H1 (cell line): ENCODE measurements around the gene CATSPERD. TPM values are rescaled to one million over a fixed set of nuclear protein-coding genes. Genes with fewer than 3 reads are reported as not detected.
"Not testable (repeated sequence)": the region's sequence is repeated elsewhere in the genome, so short reads cannot be mapped to it uniquely, and the experiment has no call there.

ENCODE experiments used
- CTCF ChIA-PET: fragments of 300-600 bp; sonication (Branson Sonifier 250); formaldehyde crosslinking; loops from one replicate; lab custom pipeline; 2021; ENCODE audit not compliant: partially characterized antibody; lab: Charles Lee
- POLR2A ChIA-PET: fragments of 300-600 bp; sonication (Branson Sonifier 250); formaldehyde crosslinking; loops from one replicate; lab custom pipeline; 2021; ENCODE audit warnings: inconsistent platforms; ENCODE audit not compliant: partially characterized antibody; lab: Charles Lee
- DNase-seq, 2 experiments: peaks; one replicate each; pipeline versions ENCODE4 v3.0.0 to v3.0.0-alpha.2; 2010 to 2022; ENCODE audit warnings: low spot score in 2 of 2, low read depth in 1 of 2, mixed read lengths in 1 of 2
- FAIRE-seq: peaks from 2 replicates; lab custom pipeline; 2011; peaks lifted over from hg19 to GRCh38; lab: Jason Lieb, UNC
- H2AFZ ChIP-seq: 2 replicates; pipeline ENCODE4 v1.8.1; 2012; ENCODE audit warnings: low read length, inconsistent platforms
- H2AK5ac ChIP-seq: 2 replicates; pipeline ENCODE4 v1.6.1; 2013; ENCODE audit warnings: low read depth, low read length
- H2BK120ac ChIP-seq: replicated peaks from 2 replicates; pipeline ENCODE3; 2013; ENCODE audit warnings: low read depth, low read length, inconsistent platforms
- H2BK12ac ChIP-seq: 2 replicates; pipeline ENCODE4 v1.6.1; 2013; ENCODE audit warnings: low read depth, low read length
- H2BK15ac ChIP-seq: 2 replicates; pipeline ENCODE4 v1.6.1; 2013; ENCODE audit warnings: low read length
- H2BK20ac ChIP-seq: 2 replicates; pipeline ENCODE4 v1.6.1; 2013; ENCODE audit warnings: low read length
- H2BK5ac ChIP-seq: 2 replicates; pipeline ENCODE4 v1.6.1; 2013; ENCODE audit warnings: low read depth, low read length
- H3K14ac ChIP-seq: 2 replicates; pipeline ENCODE4 v1.6.1; 2013; ENCODE audit warnings: inconsistent platforms; ENCODE audit not compliant: insufficient read length
- H3K18ac ChIP-seq: 2 replicates; pipeline ENCODE4 v1.6.1; 2013; ENCODE audit warnings: low read length; ENCODE audit errors: extremely low read depth
- H3K23ac ChIP-seq: 2 replicates; pipeline ENCODE4 v1.6.1; 2013; ENCODE audit warnings: inconsistent platforms; ENCODE audit not compliant: insufficient read length
- H3K23me2 ChIP-seq: 2 replicates; pipeline ENCODE4 v1.6.1; 2013; ENCODE audit warnings: low read depth, low read length
- H3K27ac ChIP-seq: 2 replicates; pipeline ENCODE4 v1.6.1; 2011; ENCODE audit warnings: low read depth, low read length, inconsistent platforms
- H3K27me3 ChIP-seq, 4 experiments: replicated peaks in 1 of 4; 1 replicate in 1 of 4; 2 replicates in 3 of 4; pipeline versions ENCODE4 v1.6.1 to v1.8.1; 2011 to 2013; ENCODE audit warnings: low read length in 3 of 4, mild to moderate bottlenecking in 3 of 4, inconsistent platforms in 2 of 4, mixed read lengths in 2 of 4, moderate library complexity in 1 of 4; ENCODE audit not compliant: control insufficient read depth in 3 of 4, insufficient read depth in 3 of 4; ENCODE audit errors: extremely low read depth in 1 of 4
- H3K36me3 ChIP-seq, 4 experiments: 2 replicates each; pipeline versions ENCODE4 v1.6.1 to v1.8.1; 2011 to 2013; ENCODE audit warnings: mild to moderate bottlenecking in 4 of 4, low read length in 3 of 4, moderate library complexity in 2 of 4, control low read depth in 1 of 4, inconsistent platforms in 1 of 4; ENCODE audit not compliant: insufficient read depth in 4 of 4, control insufficient read depth in 2 of 4
- H3K4ac ChIP-seq: replicated peaks from 2 replicates; pipeline ENCODE3; 2013; ENCODE audit warnings: low read length, low read depth, mixed read lengths, inconsistent platforms; ENCODE audit not compliant: insufficient read length
- H3K4me1 ChIP-seq, 4 experiments: replicated peaks in 1 of 4; 1 replicate in 1 of 4; 2 replicates in 3 of 4; pipeline versions ENCODE4 v1.6.1 to v1.8.1; 2011 to 2013; ENCODE audit warnings: low read length in 3 of 4, inconsistent platforms in 2 of 4, mixed read lengths in 1 of 4; ENCODE audit not compliant: insufficient read depth in 4 of 4, control insufficient read depth in 3 of 4
- H3K4me2 ChIP-seq, 2 experiments: 2 replicates each; pipeline versions ENCODE4 v1.6.1 to v1.8.1; 2011 to 2013; ENCODE audit warnings: low read depth in 2 of 2, low read length in 2 of 2, control low read depth in 1 of 2, inconsistent platforms in 1 of 2, mild to moderate bottlenecking in 1 of 2; ENCODE audit not compliant: insufficient read depth in 1 of 2
- H3K4me3 ChIP-seq, 4 experiments: fragments of 200-600, 300-600 bp in 1 of 4; sonication (generic), shearing (Covaris generic), sonication (Bioruptor Twin) in 1 of 4; 2 replicates each; pipeline versions ENCODE4 v1.5.1 to v1.8.1; 2011 to 2016; ENCODE audit warnings: low read length in 4 of 4, low read depth in 3 of 4, control low read depth in 2 of 4, inconsistent platforms in 2 of 4, mild to moderate bottlenecking in 2 of 4, mixed read lengths in 1 of 4, moderate library complexity in 1 of 4; ENCODE audit not compliant: insufficient read depth in 2 of 4; ENCODE audit errors: extremely low read depth in 1 of 4
- H3K56ac ChIP-seq: replicated peaks from 2 replicates; pipeline ENCODE3; 2013; ENCODE audit warnings: low read depth, mild to moderate bottlenecking, mixed read lengths, low read length, inconsistent platforms; ENCODE audit not compliant: insufficient read length
- H3K79me1 ChIP-seq: 2 replicates; pipeline ENCODE4 v1.6.1; 2013; ENCODE audit warnings: low read depth, low read length, control low read depth
- H3K79me2 ChIP-seq, 2 experiments: 2 replicates each; pipeline versions ENCODE4 v1.6.1 to v1.8.1; 2012 to 2013; ENCODE audit warnings: low read length in 2 of 2, mild to moderate bottlenecking in 2 of 2, inconsistent platforms in 1 of 2; ENCODE audit not compliant: insufficient read depth in 2 of 2, control insufficient read depth in 1 of 2
- H3K9ac ChIP-seq, 4 experiments: replicated peaks in 1 of 4; 1 replicate in 1 of 4; 2 replicates in 3 of 4; pipeline versions ENCODE4 v1.6.1 to v1.8.1; 2011 to 2013; ENCODE audit warnings: low read depth in 3 of 4, low read length in 3 of 4, control low read depth in 2 of 4, mild to moderate bottlenecking in 2 of 4, moderate library complexity in 2 of 4, inconsistent platforms in 1 of 4; ENCODE audit errors: extremely low read depth in 1 of 4
- H3K9me3 ChIP-seq, 2 experiments: 2 replicates each; pipeline versions ENCODE4 v1.6.1 to v1.8.1; 2012 to 2013; ENCODE audit warnings: mild to moderate bottlenecking in 2 of 2, moderate library complexity in 2 of 2, control low read depth in 1 of 2, inconsistent platforms in 1 of 2, low read depth in 1 of 2, low read length in 1 of 2, mixed read lengths in 1 of 2; ENCODE audit not compliant: insufficient read depth in 2 of 2
- H4K20me1 ChIP-seq, 2 experiments: replicated peaks in 1 of 2; 2 replicates each; pipeline versions ENCODE3 to v1.8.1; 2011 to 2013; ENCODE audit warnings: inconsistent platforms in 2 of 2, low read length in 2 of 2, mild to moderate bottlenecking in 1 of 2; ENCODE audit not compliant: insufficient read depth in 2 of 2, control insufficient read depth in 1 of 2
- H4K5ac ChIP-seq: 2 replicates; pipeline ENCODE4 v1.6.1; 2013; ENCODE audit warnings: low read length, low read depth, mixed read lengths, inconsistent platforms; ENCODE audit not compliant: insufficient read length
- H4K8ac ChIP-seq: 2 replicates; pipeline ENCODE4 v1.8.0; 2013; ENCODE audit warnings: mild to moderate bottlenecking, moderate library complexity, low read length, inconsistent platforms; ENCODE audit not compliant: insufficient read depth; ENCODE audit errors: extremely low read depth
- H4K91ac ChIP-seq: replicated peaks from 2 replicates; pipeline ENCODE3; 2013; ENCODE audit warnings: low read length, mixed read lengths, inconsistent platforms; ENCODE audit not compliant: insufficient read length
- CBX5 ChIP-seq: fragments of 300-800, 300-1000 bp; sonication (generic); IDR thresholded peaks from 2 replicates; pipeline ENCODE4 v1.7.1; 2016; ENCODE audit warnings: antibody characterized with exemption, low read length, low read depth
- FOSL1 ChIP-seq: IDR thresholded peaks from 2 replicates; pipeline ENCODE4 v1.6.1; 2011; ENCODE audit warnings: mild to moderate bottlenecking, low read depth, low read length, moderate library complexity; ENCODE audit not compliant: insufficient read depth
- PHF8 ChIP-seq: fragments of 200-600 bp; sonication (generic); conservative IDR thresholded peaks from 2 replicates; pipeline ENCODE4 v1.7.1; 2012; ENCODE audit warnings: low read depth, mild to moderate bottlenecking, inconsistent platforms, low read length, moderate library complexity
- WGBS, 2 experiments: shearing (Covaris generic) in 1 of 2; methylation state at CpG; one replicate each; pipeline versions ENCODE4 v1.1.6 to v1.1.7; 2013 to 2015; ENCODE audit warnings: low lambda C conversion rate in 2 of 2, mixed read lengths in 2 of 2, inconsistent platforms in 1 of 2, low coverage in 1 of 2, missing lambda C conversion rate in 1 of 2; ENCODE audit not compliant: insufficient replicate concordance in 2 of 2, insufficient coverage in 1 of 2, insufficient read length in 1 of 2; ENCODE audit errors: extremely low coverage in 1 of 2, missing lambda C conversion rate in 1 of 2; 5-methylcytosine and 5-hydroxymethylcytosine counted together
- polyA plus RNA-seq, 7 experiments: library from polyadenylated mRNA; depleted of rRNA in 3 of 7; stranded (reverse) in 5 of 7; unstranded in 2 of 7; fragments of >200 nt in 5 of 7; fragments of 200-250 nt in 2 of 7; gene quantifications; 1 replicate in 5 of 7; 2 replicates in 1 of 7; 4 replicates in 1 of 7; pipeline versions ENCODE4 v1.2.1 to v1.2.3, GENCODE V29; 2011 to 2013; ENCODE audit warnings: missing spikeins in 2 of 7, mixed read lengths in 2 of 7
- total RNA-seq: library from RNA; stranded (reverse); fragmentation: NEBNext Ultra II Directional; extraction: Animal tissue kit (Norgen Biotek cat#: 25700); gene quantifications from 2 replicates; pipeline ENCODE4 v1.2.1, GENCODE V29; 2021
- TF ChIP-seq, protein P1 (sequence below): IDR thresholded peaks from 2 replicates; pipeline ENCODE4 v1.6.1; 2011; ENCODE audit warnings: low read depth, mild to moderate bottlenecking, low read length; ENCODE audit not compliant: insufficient read depth

The CATSPERD gene
- total and polyA plus RNA-seq, 2 of the 8 experiments (the other 6 are each of a cell fraction or from before 2014, with no cell fraction given) = 0.12 TPM; not detected in 1

DNA sequence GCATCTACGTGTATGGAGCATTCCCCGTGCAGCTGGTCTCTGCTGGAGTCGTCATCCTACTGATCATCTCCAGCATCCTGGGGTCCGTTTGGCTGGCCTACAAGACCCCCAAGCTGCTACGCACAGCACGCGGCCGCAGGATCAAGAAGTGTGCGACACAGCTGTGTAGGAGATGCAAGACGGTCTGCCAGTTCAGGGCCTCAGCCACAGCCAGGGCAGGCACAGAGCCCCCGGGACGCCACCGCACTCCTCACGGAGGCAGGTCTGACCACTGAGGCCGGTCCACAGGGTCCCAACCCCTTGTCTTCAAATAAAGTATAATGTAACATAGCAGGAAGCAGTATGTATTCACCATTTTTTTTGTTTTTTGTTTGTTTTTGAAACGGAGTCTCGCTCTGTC lies 58.0 kb downstream of the CATSPERD start (continued):
- TF ChIP-seq, protein P1, sequence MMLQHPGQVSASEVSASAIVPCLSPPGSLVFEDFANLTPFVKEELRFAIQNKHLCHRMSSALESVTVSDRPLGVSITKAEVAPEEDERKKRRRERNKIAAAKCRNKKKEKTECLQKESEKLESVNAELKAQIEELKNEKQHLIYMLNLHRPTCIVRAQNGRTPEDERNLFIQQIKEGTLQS = no peak
- TF ChIP-seq PHF8 (no peak), FOSL1 (no peak), CBX5 (no peak)

DNA sequence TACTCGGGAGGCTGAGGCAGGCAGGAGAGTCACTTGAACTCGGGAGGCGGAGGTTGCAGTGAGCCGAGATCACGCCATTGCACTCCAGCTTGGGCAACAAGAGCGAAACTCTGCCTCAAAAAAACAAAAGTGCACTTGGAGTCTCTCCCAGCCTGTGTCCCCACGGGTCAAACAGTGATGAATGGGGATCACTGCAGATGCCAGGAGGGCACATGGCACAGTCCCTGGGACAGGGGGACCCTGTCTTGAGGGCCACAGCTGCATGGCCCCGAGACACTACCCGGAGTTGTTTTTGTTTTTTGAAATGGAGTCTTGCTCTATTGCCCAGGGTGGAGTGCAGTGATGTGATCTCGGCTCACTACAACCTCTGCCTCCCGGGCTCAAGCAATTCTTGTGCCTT lies 60.5 kb downstream of the CATSPERD start:
- H4K20me1 ChIP-seq, H2BK20ac ChIP-seq, H3K9ac ChIP-seq, H3K23ac ChIP-seq, H3K4me2 ChIP-seq, H2BK120ac ChIP-seq, H2BK5ac ChIP-seq, H2AFZ ChIP-seq, H3K27me3 ChIP-seq, DNase-seq, H4K8ac ChIP-seq, H3K23me2 ChIP-seq, H3K27ac ChIP-seq, H3K79me2 ChIP-seq, H3K4me3 ChIP-seq, H3K9me3 ChIP-seq, H3K4ac ChIP-seq, H3K79me1 ChIP-seq, H3K14ac ChIP-seq, H4K91ac ChIP-seq, H3K18ac ChIP-seq, H4K5ac ChIP-seq, H2AK5ac ChIP-seq, H2BK15ac ChIP-seq, H3K36me3 ChIP-seq, H3K56ac ChIP-seq, H2BK12ac ChIP-seq, H3K4me1 ChIP-seq, FAIRE-seq: not testable (repeated sequence)
- WGBS, 2 experiments = 92% methylated on average over 11 of the region's 11 CpGs; no CpG with 5 or more reads in 1 of the 2 experiments
- POLR2A ChIA-PET = interaction anchor here (1.3 to 4.6 kb wide), 5 partner anchors 9 to 90 kb away, joined by 3 to 32 read pairs (median 8); partner anchors contain the start of genes CATSPERD, DUS3L and LONP1
- CTCF ChIA-PET = interaction anchor here (0.5 to 1.0 kb wide), 5 partner anchors 12 to 98 kb away, joined by 3 read pairs; partner anchors contain the start of gene RPL36
